ENCODE data around the gene SNX5. TPM values are rescaled to one million over a fixed set of nuclear protein-coding genes. Genes with fewer than 3 reads are reported as not detected.
"Not testable (repeated sequence)": the region's sequence is repeated elsewhere in the genome, so short reads cannot be mapped to it uniquely, and the experiment has no call there.

Gene SNX5
- total RNA-seq, 4 donors from 2014 or later: 247 to 346 (median 270) TPM

- no peaks in the 10 kb centered on the region for H3K36me3 ChIP-seq
- H3K4me3 ChIP-seq (replicated peaks in 1 of 3): no peak overlapping the region
- H3K27ac ChIP-seq: peak overlapping the region; percentile 98 to 99 (median 99)
- H3K27me3 ChIP-seq: no peaks in the 10 kb centered on the region
- peaks cover 58 to 63% of the 10 kb centered on the region in 2 donors for H3K4me1 ChIP-seq
- no peak for DNase-seq
- TF ChIP-seq CTCF (IDR thresholded peaks at IDR 0.05): no peak
- no peak for TF ChIP-seq POLR2A (IDR thresholded peaks at IDR 0.05)
- no peaks in the 10 kb centered on the region for H3K9me3 ChIP-seq
- WGBS, 2 donors: 39 to 48% methylated on average over 3 of the region's 3 CpGs
- intact Hi-C loops (cut with DNase I): no loop called here
These were observed 4.0 kb downstream of the SNX5 start for GRCh38 chr20:17964632-17965031.

- no peak overlapping the region for H3K4me3 ChIP-seq (replicated peaks in 1 of 3)
- TF ChIP-seq POLR2A (IDR thresholded peaks at IDR 0.05): no peak
- no peak for TF ChIP-seq CTCF (IDR thresholded peaks at IDR 0.05)
- H3K36me3 ChIP-seq: no peaks in the 10 kb centered on the region
- peaks cover 63 to 67% of the 10 kb centered on the region in 2 donors for H3K4me1 ChIP-seq
- H3K9me3 ChIP-seq: no peaks in the 10 kb centered on the region
- H3K27ac ChIP-seq: peak overlapping the region; percentile 98 to 99 (median 99)
- no peak for DNase-seq
- no peaks in the 10 kb centered on the region for H3K27me3 ChIP-seq
- intact Hi-C loops (cut with DNase I): no loop called here
- WGBS, 2 donors: 85 to 91% methylated on average over 1 of the region's 1 CpG
These were observed 4.5 kb downstream of the SNX5 start for GRCh38 chr20:17964073-17964472.

- WGBS, 2 donors: 78 to 89% methylated on average over 9 of the region's 9 CpGs
- no peak for TF ChIP-seq POLR2A (IDR thresholded peaks at IDR 0.05)
- no peak for TF ChIP-seq CTCF (IDR thresholded peaks at IDR 0.05)
- intact Hi-C loops (cut with DNase I): no loop called here
- Histone ChIP-seq H3K4me1 (peaks cover 71 to 74% of the 10 kb centered on the region in 2 donors), H3K27me3 (no peaks in the 10 kb centered on the region), H3K4me3 (replicated peaks in 1 of 3) (no peak overlapping the region), H3K27ac (peak overlapping the region; percentile 98 to 99 (median 99)), H3K36me3 (no peaks in the 10 kb centered on the region), H3K9me3 (no peaks in the 10 kb centered on the region)
- DNase-seq: no peak
These were observed 5.3 kb downstream of the SNX5 start for GRCh38 chr20:17963114-17963897.

GRCh38 chr20:17961587-17961940 is 7.0 kb downstream of the SNX5 start:
- WGBS, 2 donors: 26 to 29% methylated on average over 1 of the region's 1 CpG
- H3K36me3 ChIP-seq: no peaks in the 10 kb centered on the region
- TF ChIP-seq CTCF (IDR thresholded peaks at IDR 0.05): no peak
- H3K4me3 ChIP-seq (replicated peaks in 1 of 3): no peak overlapping the region
- no peaks in the 10 kb centered on the region for H3K27me3 ChIP-seq
- DNase-seq: no peak
- intact Hi-C loops (cut with DNase I): no loop called here
- H3K4me1 ChIP-seq: peaks cover 87 to 88% of the 10 kb centered on the region in 2 donors
- peak overlapping the region; percentile 98 to 99 (median 99) for H3K27ac ChIP-seq
- H3K9me3 ChIP-seq: no peaks in the 10 kb centered on the region

GRCh38 chr20:17960927-17961586 is 7.5 kb downstream of the SNX5 start:
- DNase-seq: no peak
- peaks cover 90 to 93% of the 10 kb centered on the region in 2 donors for H3K4me1 ChIP-seq
- H3K9me3 ChIP-seq: no peaks in the 10 kb centered on the region
- WGBS, 2 donors: 15 to 16% methylated on average over 6 of the region's 6 CpGs
- H3K36me3 ChIP-seq: no peaks in the 10 kb centered on the region
- H3K27me3 ChIP-seq: no peaks in the 10 kb centered on the region
- intact Hi-C loops (cut with DNase I): no loop called here
- H3K27ac ChIP-seq: peak overlapping the region; percentile 98 to 99 (median 99)
- TF ChIP-seq POLR2A (IDR thresholded peaks at IDR 0.05) (no peak), CTCF (IDR thresholded peaks at IDR 0.05) (no peak)
- no peak overlapping the region for H3K4me3 ChIP-seq (replicated peaks in 1 of 3)

GRCh38 chr20:17960400-17960885 is 8.2 kb downstream of the SNX5 start:
- H3K9me3 ChIP-seq; H3K27me3 ChIP-seq; H3K4me3 ChIP-seq (replicated peaks in 1 of 3); H3K36me3 ChIP-seq; intact Hi-C loops (cut with DNase I): not testable (repeated sequence)
- Histone ChIP-seq H3K4me1 (peaks cover 89 to 98% of the 10 kb centered on the region in 2 donors), H3K27ac (peak overlapping the region; percentile 98 to 99 (median 99))
- peak; percentile 53 to 62 for DNase-seq
- WGBS, 2 donors: 79 to 84% methylated on average over 16 of the region's 16 CpGs
